Epithelial cell of esophagus (primary cell): ENCODE results near the gene CCL25.

Source experiments
- DNase-seq: peaks from one replicate; pipeline ENCODE4 v3.0.0; 2010; ENCODE audit warnings: low read depth
- H3K4me3 ChIP-seq: 2 replicates; pipeline ENCODE4 v1.5.1; 2011; ENCODE audit warnings: mild to moderate bottlenecking, low read length, control low read depth
- CTCF ChIP-seq: IDR thresholded peaks from 2 replicates; pipeline ENCODE4 v1.5.1; 2011; ENCODE audit warnings: low read depth, mild to moderate bottlenecking, low read length, control low read depth, inconsistent platforms; ENCODE audit not compliant: insufficient read depth; ENCODE audit errors: missing control alignments

Gene CCL25

DNA sequence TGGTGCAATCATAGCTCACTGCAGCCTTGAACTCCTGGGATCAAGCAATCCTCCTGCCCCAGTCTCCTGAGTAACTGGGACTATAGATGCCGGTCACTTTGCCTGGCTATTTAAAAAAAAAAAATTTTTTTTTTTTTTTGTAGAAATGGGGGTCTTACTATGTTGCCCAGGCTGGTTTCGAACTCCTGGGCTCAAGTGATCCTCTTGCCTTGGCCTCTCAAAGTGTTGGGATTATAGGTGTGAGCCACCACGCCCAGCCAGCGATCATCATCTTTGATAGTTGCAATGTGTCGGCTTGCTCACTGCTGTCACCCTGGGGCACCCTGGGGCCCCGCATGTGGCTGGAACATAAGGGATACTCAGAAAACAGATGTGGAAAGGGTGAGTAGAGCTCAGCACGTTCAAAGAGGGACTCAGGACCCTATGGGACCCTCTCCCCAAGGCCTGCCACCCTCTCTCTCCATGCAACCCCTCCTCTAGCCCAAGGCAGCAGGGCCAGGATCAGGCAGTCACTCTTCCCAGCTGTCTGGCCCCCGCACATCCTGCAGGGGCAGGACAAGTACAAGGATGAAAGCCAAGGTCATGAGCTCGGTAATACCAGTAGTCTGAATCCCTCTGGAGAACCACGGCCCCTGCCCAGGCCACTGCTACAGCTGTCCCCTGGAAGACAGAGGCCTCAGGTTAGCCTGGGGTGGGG is 6.5 kb upstream of the CCL25 start:
- no peak overlapping the region for H3K4me3 ChIP-seq
- TF ChIP-seq CTCF = no peak
- no peak for DNase-seq

- no peak for DNase-seq
- no peak for TF ChIP-seq CTCF
- H3K4me3 ChIP-seq = no peak overlapping the region
These were observed 5.9 kb upstream of the CCL25 start for GRCh38 chr19:8046569-8047165.

DNA sequence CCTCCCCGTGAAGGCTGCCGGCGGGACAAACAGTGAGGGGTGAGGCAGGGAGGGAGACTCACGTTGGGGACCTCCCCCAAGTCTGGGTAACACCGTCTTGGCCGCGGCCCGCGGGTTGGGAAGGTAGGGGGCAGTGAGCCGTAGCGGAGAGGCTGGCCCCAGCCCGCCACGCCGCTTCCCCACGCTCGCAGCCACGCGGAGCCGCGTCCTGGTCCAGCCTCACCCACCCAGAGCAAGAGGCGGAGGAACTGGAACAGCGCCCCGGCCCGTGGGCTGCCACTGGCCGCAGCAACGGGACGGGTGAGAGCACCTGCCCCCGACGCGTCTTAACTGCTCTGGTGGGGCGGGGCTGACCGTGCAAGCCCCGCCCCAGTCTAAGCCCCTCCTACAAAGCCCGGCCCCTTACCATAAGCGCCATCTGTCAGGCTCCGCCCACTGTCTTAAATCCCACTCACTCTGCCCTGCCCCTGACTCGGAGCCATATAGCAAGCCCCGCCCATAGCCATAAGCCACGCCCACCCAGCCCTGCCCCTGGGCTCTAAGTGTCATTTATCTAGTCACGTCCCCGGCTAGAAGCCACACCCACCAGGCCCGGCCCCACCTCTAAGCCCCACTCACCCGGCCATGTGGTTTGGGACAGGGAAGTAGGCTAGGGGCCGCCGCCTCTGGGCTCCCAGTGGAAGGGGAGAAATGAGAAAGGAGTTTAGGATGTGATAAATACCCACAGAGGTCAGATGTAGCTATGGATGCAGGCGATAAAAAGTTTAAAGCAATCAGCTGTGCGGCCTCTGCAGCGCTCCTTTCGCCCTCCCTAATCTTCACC is 2.1 kb upstream of the CCL25 start:
- no peak for TF ChIP-seq CTCF
- H3K4me3 ChIP-seq = no peak overlapping the region
- DNase-seq = peak; percentile 36

DNA sequence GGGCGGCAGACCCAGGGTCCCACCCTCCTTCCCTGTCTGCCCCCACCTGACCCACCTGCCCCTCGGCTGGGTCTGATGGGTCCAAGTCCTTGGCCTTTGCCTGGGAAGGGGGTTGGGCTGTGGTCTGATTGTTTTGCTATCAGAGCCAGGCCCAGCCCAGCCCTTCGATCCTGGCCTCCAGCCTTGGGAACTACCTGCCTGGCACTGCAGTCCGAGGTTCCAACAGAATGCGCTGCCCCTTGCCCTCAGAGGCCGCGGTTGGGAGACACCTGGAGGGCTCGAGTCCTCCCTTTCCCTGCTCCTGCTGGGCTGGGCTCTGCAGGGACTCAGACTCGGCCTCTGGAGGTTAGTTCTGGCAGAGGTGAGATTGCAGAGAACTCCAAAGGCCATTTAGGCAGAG is 1.6 kb downstream of the CCL25 start:
- DNase-seq = no peak
- TF ChIP-seq CTCF = no peak
- no peak overlapping the region for H3K4me3 ChIP-seq

DNA sequence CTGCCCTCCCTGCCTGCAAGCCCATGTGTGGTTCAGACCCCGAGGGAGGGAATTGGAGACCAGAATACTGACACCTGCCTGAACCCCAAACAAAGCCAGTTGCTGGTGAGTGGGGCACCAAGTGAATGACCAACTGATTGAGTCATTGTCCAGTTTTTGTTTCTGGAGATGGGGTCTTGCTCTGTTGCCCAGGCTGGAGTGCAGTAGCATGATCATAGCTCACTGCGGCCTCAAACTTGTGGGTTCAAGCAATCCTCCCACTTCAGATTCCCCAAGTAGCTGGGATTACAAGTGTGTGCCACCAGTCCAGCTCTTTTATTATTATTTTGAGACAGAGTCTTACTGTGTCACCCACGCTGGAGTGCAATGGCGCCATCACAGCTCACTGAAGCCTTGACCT is 4.0 kb downstream of the CCL25 start:
- no peak for DNase-seq

More for the DNA sequence above, 4.0 kb downstream of the CCL25 start:
- no peak for TF ChIP-seq CTCF
- no peak overlapping the region for H3K4me3 ChIP-seq
